Neural cell (in vitro differentiated cells): ENCODE results near the gene DCN. TPM values are rescaled to one million over a fixed set of nuclear protein-coding genes. Genes with fewer than 3 reads are reported as not detected.

Experiments
- H2AFZ ChIP-seq: fragments of 200-600, 300-800 bp; sonication (generic), shearing (Covaris generic); 2 replicates; pipeline ENCODE4 v1.6.0; 2014; ENCODE audit warnings: low read depth, mild to moderate bottlenecking, antibody characterized with exemption, low read length, moderate library complexity
- H3F3A ChIP-seq: fragments of 200-600 bp; shearing (Covaris generic); 2 replicates; pipeline ENCODE4 v1.6.1; 2016; ENCODE audit warnings: mild to moderate bottlenecking, moderate library complexity, mixed read lengths, antibody characterized with exemption, low read length; ENCODE audit not compliant: insufficient read depth, poor library complexity, severe bottlenecking
- H3K27ac ChIP-seq: fragments of 200-600, 300-800 bp; sonication (generic), shearing (Covaris generic); 2 replicates; pipeline ENCODE4 v1.5.1; 2014; ENCODE audit warnings: mild to moderate bottlenecking, low read length, moderate library complexity
- H3K27me3 ChIP-seq: fragments of 300-800, 200-600 bp; sonication (generic), shearing (Covaris generic); 2 replicates; pipeline ENCODE4 v1.6.0; 2014; ENCODE audit warnings: mild to moderate bottlenecking, low read depth, low read length, moderate library complexity; ENCODE audit not compliant: insufficient read depth
- H3K36me3 ChIP-seq: fragments of 300-800, 200-600 bp; sonication (generic), shearing (Covaris generic); 2 replicates; pipeline ENCODE4 v1.5.1; 2014; ENCODE audit warnings: mild to moderate bottlenecking, antibody characterized with exemption, low read length, moderate library complexity; ENCODE audit not compliant: insufficient read depth
- H3K4me2 ChIP-seq: fragments of 300-800, 200-600 bp; sonication (generic), shearing (Covaris generic); 2 replicates; pipeline ENCODE4 v1.6.0; 2014; ENCODE audit warnings: mild to moderate bottlenecking, low read length
- H3K4me3 ChIP-seq: fragments of 300-800, 200-600 bp; sonication (generic), shearing (Covaris generic); 2 replicates; pipeline ENCODE4 v1.5.1; 2014; ENCODE audit warnings: mild to moderate bottlenecking, low read length, moderate library complexity
- H3K79me2 ChIP-seq: fragments of 200-600 bp; shearing (Covaris generic); replicated peaks from 2 replicates; pipeline ENCODE4 v1.6.0; 2014; ENCODE audit warnings: mild to moderate bottlenecking, low read length, moderate library complexity; ENCODE audit not compliant: insufficient read depth
- H3K9ac ChIP-seq: fragments of 300-800, 200-600 bp; sonication (generic), shearing (Covaris generic); 2 replicates; pipeline ENCODE4 v1.6.1; 2016; ENCODE audit warnings: mild to moderate bottlenecking, low read length, mixed read lengths
- H3K9me2 ChIP-seq: fragments of 200-600 bp; shearing (Covaris generic); 2 replicates; pipeline ENCODE4 v1.6.1; 2016; ENCODE audit warnings: mild to moderate bottlenecking, low read length, mixed read lengths; ENCODE audit not compliant: insufficient read depth
- H3K9me3 ChIP-seq: fragments of 200-600, 300-800 bp; sonication (generic), shearing (Covaris generic); 2 replicates; pipeline ENCODE4 v1.6.1; 2016; ENCODE audit warnings: mild to moderate bottlenecking, mixed run types, low read length, moderate library complexity, mixed read lengths
- H4K20me1 ChIP-seq: fragments of 200-600 bp; shearing (Covaris generic); 2 replicates; pipeline ENCODE4 v1.6.1; 2016; ENCODE audit warnings: mild to moderate bottlenecking, mixed run types; ENCODE audit not compliant: insufficient read depth
- CTCF ChIP-seq: fragments of 450-650 bp; IDR thresholded peaks from 2 replicates; pipeline ENCODE4 v1.5.1; 2014; ENCODE audit warnings: antibody characterized with exemption, mild to moderate bottlenecking, moderate library complexity; ENCODE audit not compliant: poor library complexity, severe bottlenecking
- EP300 ChIP-seq: fragments of 450-650 bp; conservative IDR thresholded peaks from 2 replicates; pipeline ENCODE4 v1.6.1; 2014; ENCODE audit warnings: antibody characterized with exemption, mild to moderate bottlenecking, moderate library complexity; ENCODE audit not compliant: poor library complexity, severe bottlenecking
- EZH2 ChIP-seq: fragments of 200-600, 300-800 bp; shearing (Covaris generic), sonication (generic); IDR thresholded peaks from 2 replicates; pipeline ENCODE4 v1.6.1; 2014; ENCODE audit warnings: antibody characterized with exemption, low read length, borderline replicate concordance, mild to moderate bottlenecking; ENCODE audit not compliant: insufficient read depth, poor library complexity, severe bottlenecking
- MXI1 ChIP-seq: fragments of 450-650 bp; conservative IDR thresholded peaks from 2 replicates; pipeline ENCODE4 v1.6.1; 2014; ENCODE audit warnings: antibody characterized with exemption, mild to moderate bottlenecking; ENCODE audit not compliant: poor library complexity, severe bottlenecking
- POLR2AphosphoS5 ChIP-seq: IDR thresholded peaks from 2 replicates; pipeline ENCODE4 v1.6.1; 2012
- RAD21 ChIP-seq: fragments of 450-650 bp; conservative IDR thresholded peaks from 2 replicates; pipeline ENCODE4 v1.6.1; 2014; ENCODE audit warnings: antibody characterized with exemption, mild to moderate bottlenecking, moderate library complexity
- REST ChIP-seq: IDR thresholded peaks from 2 replicates; pipeline ENCODE4 v1.6.1; 2012; ENCODE audit warnings: borderline replicate concordance
- SMC3 ChIP-seq: fragments of 450-650 bp; conservative IDR thresholded peaks from 2 replicates; pipeline ENCODE4 v1.6.1; 2014; ENCODE audit warnings: antibody characterized with exemption, mild to moderate bottlenecking, moderate library complexity; ENCODE audit not compliant: poor library complexity
- TAF1 ChIP-seq: IDR thresholded peaks from 2 replicates; pipeline ENCODE4 v1.6.1; 2012; ENCODE audit warnings: low read depth
- polyA plus RNA-seq: library from polyadenylated mRNA; depleted of rRNA; stranded (reverse); fragments of >200 nt; gene quantifications from 2 replicates; pipeline ENCODE4 v1.2.3, GENCODE V29; 2014

DCN gene
- polyA plus RNA-seq, 1 donor from 2014 or later = not detected

GRCh38 chr12:91226951-91227350 lies 44.3 kb upstream of the DCN start:
- Histone ChIP-seq H3K27ac (no peak overlapping the region), H3K9me3 (no peaks in the 10 kb centered on the region), H3K9me2 (no peaks in the 10 kb centered on the region), H3K79me2 (no peaks in the 10 kb centered on the region), H3K9ac (no peak overlapping the region), H3K27me3 (no peaks in the 10 kb centered on the region), H3K36me3 (no peaks in the 10 kb centered on the region), H3F3A (no peaks in the 10 kb centered on the region), H2AFZ (no peak overlapping the region), H3K4me3 (no peak overlapping the region), H4K20me1 (no peaks in the 10 kb centered on the region), H3K4me2 (no peak overlapping the region)
- no peak for TF ChIP-seq EZH2
- no peak for TF ChIP-seq SMC3
- TF ChIP-seq RAD21 = no peak
- TF ChIP-seq EP300 = no peak
- TF ChIP-seq REST = no peak
- no peak for TF ChIP-seq TAF1
- no peak for TF ChIP-seq POLR2AphosphoS5
- TF ChIP-seq CTCF = no peak
- no peak for TF ChIP-seq MXI1

DNA sequence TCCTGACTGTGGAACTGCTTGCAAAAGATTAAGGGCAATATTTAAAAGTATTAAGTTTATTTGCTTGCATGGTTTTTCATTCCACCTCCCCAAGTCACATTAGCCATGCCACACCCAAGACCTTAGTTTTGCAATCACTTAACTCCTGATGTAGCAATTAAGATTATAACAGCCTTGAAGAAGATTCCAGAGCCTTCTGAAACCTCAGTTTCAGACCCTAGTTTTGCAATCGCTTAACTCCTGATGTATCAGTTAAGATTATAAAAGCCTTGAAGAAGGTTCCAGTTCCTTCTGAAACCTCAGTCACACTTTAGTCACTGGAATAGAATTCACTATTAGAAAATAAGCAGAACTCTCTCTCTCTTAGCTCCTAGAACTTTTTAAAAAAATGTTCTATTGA lies 42.7 kb upstream of the DCN start:
- H3K9me2 ChIP-seq = no peaks in the 10 kb centered on the region
- no peak overlapping the region for H3K9ac ChIP-seq
- no peaks in the 10 kb centered on the region for H3F3A ChIP-seq
- H3K79me2 ChIP-seq = no peaks in the 10 kb centered on the region
- H3K27ac ChIP-seq = no peak overlapping the region
- no peak overlapping the region for H3K4me2 ChIP-seq
- H2AFZ ChIP-seq = no peak overlapping the region
- H4K20me1 ChIP-seq = no peaks in the 10 kb centered on the region
- H3K4me3 ChIP-seq = no peak overlapping the region
- TF ChIP-seq RAD21 = no peak
- no peaks in the 10 kb centered on the region for H3K27me3 ChIP-seq
- no peaks in the 10 kb centered on the region for H3K36me3 ChIP-seq
- H3K9me3 ChIP-seq = no peaks in the 10 kb centered on the region

DNA sequence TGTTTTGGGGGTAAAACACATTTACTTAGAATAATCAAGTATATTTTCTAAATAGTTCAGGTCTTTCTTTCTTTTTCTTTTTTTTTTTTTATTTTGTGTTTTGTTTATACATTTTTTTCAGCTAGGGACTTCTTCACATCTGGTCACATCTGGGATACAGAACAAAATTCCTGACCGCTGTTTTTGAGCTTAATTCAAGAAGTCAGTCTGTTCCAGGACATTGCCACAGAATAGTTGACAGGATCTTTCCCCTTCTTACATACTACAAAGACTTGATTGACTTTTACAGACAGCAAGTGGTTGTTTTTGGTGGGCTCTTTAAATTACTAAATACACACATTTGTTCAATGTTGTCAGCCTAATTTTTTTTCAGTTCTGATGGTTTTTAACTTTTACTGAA lies 41.8 kb upstream of the DCN start:
- H3K9me2 ChIP-seq = no peaks in the 10 kb centered on the region
- no peaks in the 10 kb centered on the region for H3K36me3 ChIP-seq
- no peak overlapping the region for H2AFZ ChIP-seq
- no peak overlapping the region for H3K9ac ChIP-seq
- TF ChIP-seq REST (no peak), EZH2 (no peak), EP300 (no peak), CTCF (no peak), POLR2AphosphoS5 (no peak), RAD21 (no peak), SMC3 (no peak), MXI1 (no peak), TAF1 (no peak)
- no peaks in the 10 kb centered on the region for H3F3A ChIP-seq
- no peak overlapping the region for H3K27ac ChIP-seq
- no peaks in the 10 kb centered on the region for H3K79me2 ChIP-seq
- no peak overlapping the region for H3K4me3 ChIP-seq
- no peaks in the 10 kb centered on the region for H4K20me1 ChIP-seq
- no peaks in the 10 kb centered on the region for H3K9me3 ChIP-seq
- no peak overlapping the region for H3K4me2 ChIP-seq
- H3K27me3 ChIP-seq = no peaks in the 10 kb centered on the region
